Neural crest cell (in vitro differentiated cells): ENCODE data around the gene SWAP70. TPM values are rescaled to one million over a fixed set of nuclear protein-coding genes. Genes with fewer than 3 reads are reported as not detected.

Experiments
- DNase-seq: peaks from one replicate; pipeline ENCODE4 v3.0.0; 2021; ENCODE audit warnings: low read depth, mixed read lengths, low spot score
- H3K27ac Mint-ChIP-seq: one replicate; pipeline ENCODE4 v1.8.0; 2021; ENCODE audit warnings: mild to moderate bottlenecking, mixed read lengths; ENCODE audit not compliant: unreplicated experiment
- H3K27me3 Mint-ChIP-seq: 2 replicates; pipeline ENCODE4 v1.8.0; 2021; ENCODE audit warnings: low read depth, mild to moderate bottlenecking, mixed read lengths
- H3K36me3 Mint-ChIP-seq: 2 replicates; pipeline ENCODE4 v1.8.0; 2021; ENCODE audit warnings: low read depth, mild to moderate bottlenecking, mixed read lengths
- H3K4me1 Mint-ChIP-seq: 2 replicates; pipeline ENCODE4 v1.8.0; 2021; ENCODE audit warnings: mixed read lengths
- H3K4me3 Mint-ChIP-seq: one replicate; pipeline ENCODE4 v1.8.0; 2021; ENCODE audit warnings: mild to moderate bottlenecking, mixed read lengths
- H3K9me3 Mint-ChIP-seq: 2 replicates; pipeline ENCODE4 v1.8.0; 2021; ENCODE audit warnings: mixed read lengths
- CTCF ChIP-seq: fragments of 200-600 bp; sonication (generic); conservative IDR thresholded peaks from 2 replicates; pipeline ENCODE4 v1.5.0; 2021; ENCODE audit warnings: antibody characterized with exemption, mild to moderate bottlenecking
- total RNA-seq: library from RNA; stranded (reverse); gene quantifications from 2 replicates; pipeline ENCODE4 v1.2.1, GENCODE V29; 2021

SWAP70 gene
- total RNA-seq, 1 donor from 2014 or later, result 18.1 TPM

- no peak for TF ChIP-seq CTCF
- peaks cover 10% of the 10 kb centered on the region for H3K9me3 Mint-ChIP-seq
- peaks cover 22% of the 10 kb centered on the region for H3K4me1 Mint-ChIP-seq
- no peaks in the 10 kb centered on the region for H3K27me3 Mint-ChIP-seq
- no peak for DNase-seq
- H3K27ac Mint-ChIP-seq, result peak overlapping the region; percentile 98
- H3K36me3 Mint-ChIP-seq, result peaks cover 27% of the 10 kb centered on the region
- peak overlapping the region; percentile 22 for H3K4me3 Mint-ChIP-seq
Observed at GRCh38 chr11:9732453-9732852, 68.6 kb downstream of the SWAP70 start.

GRCh38 chr11:9733212-9733611 lies 69.3 kb downstream of the SWAP70 start:
- no peak for TF ChIP-seq CTCF
- DNase-seq, result no peak
- peaks cover 22% of the 10 kb centered on the region for H3K4me1 Mint-ChIP-seq
- H3K36me3 Mint-ChIP-seq, result peaks cover 30% of the 10 kb centered on the region
- H3K4me3 Mint-ChIP-seq, result no peak overlapping the region
- H3K27me3 Mint-ChIP-seq, result no peaks in the 10 kb centered on the region
- no peak overlapping the region for H3K27ac Mint-ChIP-seq
- H3K9me3 Mint-ChIP-seq, result peaks cover 10% of the 10 kb centered on the region

- Mint-ChIP-seq H3K36me3 (peaks cover 40% of the 10 kb centered on the region), H3K4me1 (peaks cover 22% of the 10 kb centered on the region), H3K9me3 (peaks cover 10% of the 10 kb centered on the region), H3K27ac (no peak overlapping the region), H3K4me3 (no peak overlapping the region), H3K27me3 (no peaks in the 10 kb centered on the region)
- no peak for DNase-seq
- TF ChIP-seq CTCF, result no peak
Observed at GRCh38 chr11:9735236-9735635, 71.4 kb downstream of the SWAP70 start.

- no peak for DNase-seq
- H3K27me3 Mint-ChIP-seq, result no peaks in the 10 kb centered on the region
- H3K36me3 Mint-ChIP-seq, result peaks cover 40% of the 10 kb centered on the region
- peaks cover 22% of the 10 kb centered on the region for H3K4me1 Mint-ChIP-seq
- no peak overlapping the region for H3K27ac Mint-ChIP-seq
- no peak for TF ChIP-seq CTCF
- no peak overlapping the region for H3K4me3 Mint-ChIP-seq
- H3K9me3 Mint-ChIP-seq, result peaks cover 10% of the 10 kb centered on the region
Observed at GRCh38 chr11:9735919-9736318, 72.0 kb downstream of the SWAP70 start.

GRCh38 chr11:9736365-9736764 lies 72.5 kb downstream of the SWAP70 start:
- Mint-ChIP-seq H3K9me3 (peaks cover 10% of the 10 kb centered on the region), H3K4me3 (no peak overlapping the region), H3K27me3 (no peaks in the 10 kb centered on the region), H3K27ac (no peak overlapping the region), H3K4me1 (peaks cover 19% of the 10 kb centered on the region), H3K36me3 (peaks cover 42% of the 10 kb centered on the region)
- DNase-seq, result no peak
- TF ChIP-seq CTCF, result no peak

- peaks cover 45% of the 10 kb centered on the region for H3K36me3 Mint-ChIP-seq
- no peak overlapping the region for H3K4me3 Mint-ChIP-seq
- no peak for TF ChIP-seq CTCF
- H3K27ac Mint-ChIP-seq, result no peak overlapping the region
- no peak for DNase-seq
- H3K27me3 Mint-ChIP-seq, result no peaks in the 10 kb centered on the region
- peaks cover 3% of the 10 kb centered on the region for H3K4me1 Mint-ChIP-seq
- H3K9me3 Mint-ChIP-seq, result peaks cover 10% of the 10 kb centered on the region
Observed at GRCh38 chr11:9738116-9738515, 74.2 kb downstream of the SWAP70 start.
